Subcutaneous adipose tissue (tissue), 4 donors: ENCODE data around the gene BUD13. TPM values are rescaled to one million over a fixed set of nuclear protein-coding genes. Genes with fewer than 3 reads are reported as not detected.

Experiments
- total RNA-seq, 4 donors: library from RNA; depleted of rRNA; stranded (reverse); fragments of >200 nt; gene quantifications; one replicate each; pipeline ENCODE4 v1.1.0, GENCODE V29; 2016
- TF ChIP-seq, protein P1 (sequence below): fragments of 450-650 bp; IDR thresholded peaks from one replicate; pipeline ENCODE4 v1.5.1; 2016; ENCODE audit warnings: low read depth, mild to moderate bottlenecking, control low read depth, antibody characterized with exemption, moderate library complexity

BUD13 gene
- total RNA-seq, 4 donors from 2014 or later: 11.0 to 12.8 (median 12.5) TPM

DNA sequence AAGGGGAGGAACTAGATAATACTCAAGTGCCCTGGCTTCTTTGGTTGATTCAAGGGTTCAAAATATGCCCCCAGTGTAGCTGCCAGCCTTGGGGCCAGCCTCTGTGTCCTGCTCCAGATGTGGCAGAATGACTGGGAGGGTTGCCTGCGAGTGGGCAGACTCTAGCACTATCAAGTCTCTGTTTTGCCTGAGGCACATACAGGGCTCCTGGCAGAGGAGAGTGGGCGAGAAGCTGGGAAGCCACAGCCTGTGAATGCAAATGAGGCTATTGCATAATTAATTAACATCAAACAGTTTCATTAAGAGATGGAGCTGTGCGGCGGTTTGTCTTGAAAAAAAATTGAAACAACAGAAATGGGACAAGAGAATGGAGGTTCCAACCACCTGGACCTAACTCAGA lies 50.8 kb downstream of the BUD13 start:
- TF ChIP-seq, protein P1, sequence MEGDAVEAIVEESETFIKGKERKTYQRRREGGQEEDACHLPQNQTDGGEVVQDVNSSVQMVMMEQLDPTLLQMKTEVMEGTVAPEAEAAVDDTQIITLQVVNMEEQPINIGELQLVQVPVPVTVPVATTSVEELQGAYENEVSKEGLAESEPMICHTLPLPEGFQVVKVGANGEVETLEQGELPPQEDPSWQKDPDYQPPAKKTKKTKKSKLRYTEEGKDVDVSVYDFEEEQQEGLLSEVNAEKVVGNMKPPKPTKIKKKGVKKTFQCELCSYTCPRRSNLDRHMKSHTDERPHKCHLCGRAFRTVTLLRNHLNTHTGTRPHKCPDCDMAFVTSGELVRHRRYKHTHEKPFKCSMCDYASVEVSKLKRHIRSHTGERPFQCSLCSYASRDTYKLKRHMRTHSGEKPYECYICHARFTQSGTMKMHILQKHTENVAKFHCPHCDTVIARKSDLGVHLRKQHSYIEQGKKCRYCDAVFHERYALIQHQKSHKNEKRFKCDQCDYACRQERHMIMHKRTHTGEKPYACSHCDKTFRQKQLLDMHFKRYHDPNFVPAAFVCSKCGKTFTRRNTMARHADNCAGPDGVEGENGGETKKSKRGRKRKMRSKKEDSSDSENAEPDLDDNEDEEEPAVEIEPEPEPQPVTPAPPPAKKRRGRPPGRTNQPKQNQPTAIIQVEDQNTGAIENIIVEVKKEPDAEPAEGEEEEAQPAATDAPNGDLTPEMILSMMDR: no peak

DNA sequence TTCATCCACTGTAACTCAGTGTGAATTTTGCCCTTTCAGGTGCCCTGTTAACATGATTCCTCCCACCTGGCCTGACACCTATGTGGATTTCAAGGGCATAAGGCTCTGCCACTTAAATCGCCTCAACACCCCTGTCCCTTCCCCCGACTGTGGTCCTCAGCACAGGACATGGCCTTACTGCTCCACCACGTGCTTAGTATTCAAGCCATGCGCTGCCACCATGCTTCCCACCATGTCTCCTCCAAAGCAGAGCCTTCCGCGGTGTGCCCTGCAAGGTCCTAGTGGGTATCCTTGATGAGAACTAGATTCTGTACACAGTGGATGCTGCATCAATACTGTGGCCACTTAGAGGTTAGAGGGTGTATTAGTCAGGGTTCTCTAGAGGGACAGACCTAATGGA lies 51.9 kb downstream of the BUD13 start:
- TF ChIP-seq, protein P1: no peak

DNA sequence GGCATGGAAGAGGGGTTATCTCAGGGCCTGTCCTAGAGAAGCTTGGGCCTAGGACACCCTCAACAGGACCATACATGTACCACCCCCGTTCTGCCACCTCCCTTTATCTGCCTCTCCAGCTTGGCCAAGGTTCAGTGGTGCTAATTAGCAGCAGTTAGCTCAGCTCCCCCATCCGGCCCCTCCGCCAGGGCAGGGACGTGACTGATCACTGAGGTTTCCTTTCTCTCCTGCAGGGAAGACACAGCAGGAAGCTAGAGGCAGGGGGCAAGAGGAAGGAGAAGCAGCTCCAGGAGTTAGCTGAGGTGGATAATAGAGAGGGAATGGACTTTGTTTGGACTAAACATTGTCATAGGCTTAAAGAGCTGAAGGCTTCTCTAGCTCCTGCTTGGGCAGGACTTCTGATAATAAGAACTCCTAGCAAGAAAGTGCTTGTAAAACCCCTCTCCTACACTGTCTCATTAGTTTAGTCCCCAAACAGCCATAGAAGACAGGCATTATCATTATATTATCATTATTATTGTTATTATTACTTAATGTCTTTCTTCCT lies 53.8 kb downstream of the BUD13 start:
- TF ChIP-seq, protein P1: no peak

DNA sequence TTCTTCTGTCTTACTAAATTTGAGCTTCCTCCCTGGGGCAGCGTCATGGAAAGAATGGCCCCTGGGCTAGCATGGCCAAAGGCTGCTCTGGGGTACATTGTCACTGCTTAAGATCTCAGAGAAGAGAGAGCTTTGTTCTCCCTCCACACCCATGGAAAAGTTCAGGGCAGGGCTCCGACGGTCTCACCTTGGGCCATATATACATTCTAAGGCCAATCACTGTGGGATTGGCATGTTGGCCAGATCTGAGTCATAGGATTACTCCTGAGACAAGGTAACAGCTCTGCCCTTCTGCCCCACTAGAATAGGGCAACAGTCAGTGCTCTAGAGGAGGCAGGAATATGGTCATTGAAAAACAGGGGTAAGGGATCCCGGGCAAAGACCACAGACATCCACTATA lies 56.2 kb downstream of the BUD13 start:
- TF ChIP-seq, protein P1: no peak

DNA sequence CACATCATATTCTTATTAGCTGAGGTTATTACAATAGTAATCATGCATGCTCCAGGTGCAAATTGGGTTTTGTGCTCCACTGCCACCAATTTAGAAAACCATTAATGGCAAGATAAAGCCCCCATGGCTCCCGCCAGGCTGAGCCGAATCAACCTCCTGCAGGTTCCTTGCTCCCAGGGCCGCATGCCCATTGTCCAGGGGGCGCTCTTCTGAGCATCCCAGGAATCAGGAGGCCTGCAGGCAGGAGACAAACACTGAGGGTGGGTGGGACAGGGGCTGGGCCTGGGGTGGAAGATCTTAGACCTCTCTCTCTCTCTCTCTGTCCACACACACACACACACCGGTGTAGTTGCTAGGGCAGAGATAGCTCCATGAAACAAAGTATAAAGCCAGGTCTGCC lies 57.4 kb downstream of the BUD13 start:
- TF ChIP-seq, protein P1: no peak

DNA sequence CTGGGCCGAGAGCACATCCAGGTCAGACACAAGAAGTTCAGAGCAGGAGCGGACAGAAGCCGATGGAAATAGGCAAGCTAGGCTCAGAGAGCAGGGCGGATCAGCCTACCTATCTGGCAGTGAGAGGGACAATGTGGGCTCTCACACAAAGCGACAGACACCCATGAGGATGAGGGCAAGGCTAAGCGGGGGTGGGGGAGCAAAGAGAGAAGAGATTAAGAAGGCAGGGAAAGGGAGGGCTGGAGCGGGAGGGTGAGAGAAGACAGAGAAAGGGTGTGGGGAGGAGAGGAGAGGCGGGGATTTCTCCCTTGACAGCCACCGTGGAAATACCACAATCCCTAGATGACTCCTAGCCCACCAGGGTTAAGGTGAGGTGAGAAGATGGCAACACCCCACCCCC lies 57.9 kb downstream of the BUD13 start:
- TF ChIP-seq, protein P1: no peak

DNA sequence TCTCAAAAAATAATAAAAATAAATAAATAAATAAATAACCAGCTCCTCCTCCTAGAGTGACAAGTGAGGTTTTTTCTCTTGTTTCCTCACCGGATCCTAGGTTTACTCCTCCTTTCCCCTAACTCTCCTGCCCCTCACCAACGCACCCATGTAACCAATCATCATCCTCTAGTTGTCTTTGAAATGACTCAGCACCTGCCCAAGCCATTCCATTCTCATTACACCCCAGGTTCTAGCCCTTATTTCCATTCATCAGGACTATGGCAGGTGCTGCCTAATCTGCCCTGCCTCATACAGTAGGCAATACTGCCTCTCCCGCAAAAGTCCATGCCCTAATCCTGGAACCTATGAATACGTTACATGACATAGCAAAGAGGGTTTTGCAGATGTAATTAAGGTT lies 60.4 kb downstream of the BUD13 start:
- TF ChIP-seq, protein P1: no peak
